SIG-M5 (cell line): ENCODE data around the gene UBC.
"Not testable (repeated sequence)": the region's sequence is repeated elsewhere in the genome, so short reads cannot be mapped to it uniquely, and the experiment has no call there.

ENCODE experiments used
- DNase-seq: peaks from one replicate; lab custom pipeline; 2025; lab: John Stamatoyannopoulos, UW

The UBC gene

GRCh38 chr12:124915239-124916236, 1.1 kb upstream of the UBC start:
- no peak for DNase-seq

- no peak for DNase-seq
These were observed 717 bp downstream of the UBC start for GRCh38 chr12:124913474-124914391.

GRCh38 chr12:124912529-124913287, 1.7 kb downstream of the UBC start:
- not testable (repeated sequence) for DNase-seq

GRCh38 chr12:124911521-124911920, 2.9 kb downstream of the UBC start:
- not testable (repeated sequence) for DNase-seq

GRCh38 chr12:124910561-124911478, 3.6 kb downstream of the UBC start:
- no peak for DNase-seq

- no peak for DNase-seq
These were observed 4.5 kb downstream of the UBC start for GRCh38 chr12:124909831-124910560.

- no peak for DNase-seq
These were observed 7.7 kb downstream of the UBC start for GRCh38 chr12:124906606-124907261.

GRCh38 chr12:124904306-124905098, 9.9 kb downstream of the UBC start:
- no peak for DNase-seq

- DNase-seq, result no peak
These were observed 11.5 kb downstream of the UBC start for GRCh38 chr12:124902916-124903315.

GRCh38 chr12:124901003-124901402, 13.4 kb downstream of the UBC start:
- DNase-seq, result no peak

- DNase-seq, result not testable (repeated sequence)
These were observed 14.1 kb downstream of the UBC start for GRCh38 chr12:124900345-124900795.

GRCh38 chr12:124898923-124899294, 15.5 kb downstream of the UBC start:
- no peak for DNase-seq

GRCh38 chr12:124898200-124898922, 16.1 kb downstream of the UBC start:
- DNase-seq, result no peak

GRCh38 chr12:124896461-124896860, 18.0 kb downstream of the UBC start:
- DNase-seq, result no peak

GRCh38 chr12:124893792-124894516, 20.5 kb downstream of the UBC start:
- no peak for DNase-seq

GRCh38 chr12:124888260-124888659, 26.2 kb downstream of the UBC start:
- DNase-seq, result no peak

- not testable (repeated sequence) for DNase-seq
These were observed 26.7 kb downstream of the UBC start for GRCh38 chr12:124887766-124888165.
